Transverse colon (tissue), 4 donors: Measurements from ENCODE around the gene GNG7.

ENCODE experiments used
- EP300 ChIP-seq: sonication (generic); formaldehyde crosslinking; IDR thresholded peaks from one replicate; pipeline ENCODE4 v1.6.1; 2017; ENCODE audit warnings: antibody characterized with exemption, low read depth
- POLR2A ChIP-seq: fragments of 450-650 bp; IDR thresholded peaks from one replicate; pipeline ENCODE4 v1.6.1; 2016; ENCODE audit warnings: antibody characterized with exemption, mild to moderate bottlenecking, moderate library complexity
- POLR2AphosphoS5 ChIP-seq, 3 donors: sonication (generic); formaldehyde crosslinking; IDR thresholded peaks; one replicate each; pipeline ENCODE4 v1.6.1; 2016; ENCODE audit warnings: antibody characterized with exemption in 3 of 3
- TF ChIP-seq, protein P1 (sequence below), 5 experiments: fragments of 200-600 bp in 3 of 5; fragments of 450-650 bp in 2 of 5; sonication (generic) in 3 of 5; IDR thresholded peaks; 1 replicate in 2 of 5; 2 replicates in 3 of 5; pipeline ENCODE4 v1.5.1; 2016 to 2017; ENCODE audit warnings: antibody characterized with exemption in 5 of 5, inconsistent platforms in 3 of 5, mild to moderate bottlenecking in 2 of 5, moderate library complexity in 1 of 5

DNA sequence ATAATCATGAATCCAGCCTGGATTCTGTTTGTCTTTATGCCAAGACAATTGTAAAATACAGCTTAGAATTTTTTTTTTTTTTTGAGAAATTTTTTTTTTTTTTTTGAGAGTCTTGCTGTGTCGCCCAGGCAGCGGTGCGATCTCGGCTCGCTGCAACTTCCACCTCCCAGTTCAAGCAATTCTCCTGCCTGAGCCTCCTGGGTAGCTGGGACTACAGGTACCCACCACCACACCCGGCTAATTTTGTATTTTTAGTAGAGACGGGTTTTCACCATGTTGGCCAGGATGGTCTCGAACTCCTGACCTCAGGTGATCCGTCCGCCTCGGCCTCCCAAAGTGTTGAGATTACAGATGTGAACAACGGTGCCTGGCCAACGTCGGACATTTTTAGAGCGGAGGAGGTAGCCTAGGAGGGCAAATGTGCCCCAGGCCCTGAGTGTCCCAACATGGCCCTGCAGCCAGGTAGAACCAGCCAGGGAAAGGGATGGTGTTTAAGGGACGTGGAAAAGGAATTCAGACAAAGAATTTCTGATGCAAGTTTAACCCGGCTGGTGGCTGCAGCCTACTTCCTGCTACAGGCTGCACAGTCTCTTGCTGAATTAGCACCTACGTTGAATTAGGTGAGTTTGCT lies 89.8 kb downstream of the GNG7 start:
- TF ChIP-seq, protein P1, sequence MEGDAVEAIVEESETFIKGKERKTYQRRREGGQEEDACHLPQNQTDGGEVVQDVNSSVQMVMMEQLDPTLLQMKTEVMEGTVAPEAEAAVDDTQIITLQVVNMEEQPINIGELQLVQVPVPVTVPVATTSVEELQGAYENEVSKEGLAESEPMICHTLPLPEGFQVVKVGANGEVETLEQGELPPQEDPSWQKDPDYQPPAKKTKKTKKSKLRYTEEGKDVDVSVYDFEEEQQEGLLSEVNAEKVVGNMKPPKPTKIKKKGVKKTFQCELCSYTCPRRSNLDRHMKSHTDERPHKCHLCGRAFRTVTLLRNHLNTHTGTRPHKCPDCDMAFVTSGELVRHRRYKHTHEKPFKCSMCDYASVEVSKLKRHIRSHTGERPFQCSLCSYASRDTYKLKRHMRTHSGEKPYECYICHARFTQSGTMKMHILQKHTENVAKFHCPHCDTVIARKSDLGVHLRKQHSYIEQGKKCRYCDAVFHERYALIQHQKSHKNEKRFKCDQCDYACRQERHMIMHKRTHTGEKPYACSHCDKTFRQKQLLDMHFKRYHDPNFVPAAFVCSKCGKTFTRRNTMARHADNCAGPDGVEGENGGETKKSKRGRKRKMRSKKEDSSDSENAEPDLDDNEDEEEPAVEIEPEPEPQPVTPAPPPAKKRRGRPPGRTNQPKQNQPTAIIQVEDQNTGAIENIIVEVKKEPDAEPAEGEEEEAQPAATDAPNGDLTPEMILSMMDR (IDR thresholded peaks at IDR 0.05), result no peak
- TF ChIP-seq POLR2AphosphoS5 (IDR thresholded peaks at IDR 0.05) (no peak), POLR2A (no peak), EP300 (no peak)
